NT2/D1 (cell line): ENCODE measurements around the gene ARHGAP35.

Experiments
- YY1 ChIP-seq: IDR thresholded peaks from 2 replicates; pipeline ENCODE4 v1.6.1; 2011; ENCODE audit not compliant: insufficient read length, insufficient read depth
- ZNF274 ChIP-seq: IDR thresholded peaks from 2 replicates; pipeline ENCODE4 v1.6.1; 2011; ENCODE audit warnings: mild to moderate bottlenecking, low read depth, low read length

GRCh38 chr19:46812977-46813838, 47.6 kb upstream of the ARHGAP35 start:
- no peak for TF ChIP-seq YY1
- TF ChIP-seq ZNF274 = no peak
